Kidney (tissue), 22 donors: Measurements from ENCODE around the gene PFN3. TPM values are rescaled to one million over a fixed set of nuclear protein-coding genes. Genes with fewer than 3 reads are reported as not detected.

Source experiments
- DNase-seq, 5 donors: peaks; one replicate each; pipeline ENCODE4 v3.0.0-alpha.2; 2013 to 2020
- FAIRE-seq: peaks from 2 replicates; lab custom pipeline; 2012; peaks lifted over from hg19 to GRCh38; lab: Jason Lieb, UNC
- H3K27ac ChIP-seq, 2 donors: one replicate each; pipeline ENCODE4 v1.7.0; 2013; ENCODE audit warnings: low read depth in 2 of 2, low read length in 2 of 2, inconsistent platforms in 1 of 2
- H3K27me3 ChIP-seq: one replicate; pipeline ENCODE4 v1.7.1; 2013; ENCODE audit warnings: low read length, inconsistent platforms; ENCODE audit not compliant: control insufficient read depth, insufficient read depth
- H3K36me3 ChIP-seq, 3 donors: one replicate each; pipeline versions ENCODE4 v1.7.0 to v1.7.1; 2013; ENCODE audit warnings: low read length in 3 of 3, control low read depth in 1 of 3, inconsistent platforms in 1 of 3; ENCODE audit not compliant: insufficient read depth in 3 of 3, control insufficient read depth in 2 of 3
- H3K4me1 ChIP-seq, 3 donors: one replicate each; pipeline versions ENCODE4 v1.7.0 to v1.7.1; 2013; ENCODE audit warnings: low read length in 3 of 3, inconsistent platforms in 1 of 3, low read depth in 1 of 3; ENCODE audit not compliant: control insufficient read depth in 2 of 3, insufficient read depth in 2 of 3
- H3K4me3 ChIP-seq, 3 donors: one replicate each; pipeline versions ENCODE4 v1.7.0 to v1.8.1; 2013; ENCODE audit warnings: low read length in 3 of 3, control low read depth in 1 of 3, inconsistent platforms in 1 of 3
- H3K9ac ChIP-seq, 3 donors: one replicate each; pipeline versions ENCODE4 v1.7.0 to v1.7.1; 2013; ENCODE audit warnings: low read length in 3 of 3, control low read depth in 1 of 3, inconsistent platforms in 1 of 3
- H3K9me3 ChIP-seq, 3 donors: one replicate each; pipeline versions ENCODE4 v1.7.0 to v1.7.1; 2013; ENCODE audit warnings: low read length in 3 of 3, control low read depth in 1 of 3, inconsistent platforms in 1 of 3; ENCODE audit not compliant: control insufficient read depth in 2 of 3, insufficient read depth in 1 of 3
- intact Hi-C: fragments of 100-400 bp; cut with DNase I; formaldehyde crosslinking; loops from one replicate; pipeline ENCODE4 v1.11.1; 2022
- long read RNA-seq, 10 donors: library from polyadenylated mRNA in 1 of 10; unstranded in 1 of 10; transcript quantifications; one replicate each; pipeline ENCODE4 v2.0.0 and lab custom pipeline, GENCODE V29; 2021 to 2026
- polyA plus RNA-seq: library from polyadenylated mRNA; stranded (reverse); fragments of 350-450 nt; fragmentation: Illumina TruSeq; extraction: RNeasy Lipid Tissue Mini Kit (QIAGEN cat#74804); gene quantifications from one replicate; pipeline ENCODE4 v1.2.3, GENCODE V29; 2014; ENCODE audit warnings: low read depth, low replicate concordance; ENCODE audit not compliant: insufficient read depth
- total RNA-seq: library from RNA; stranded (reverse); fragmentation: NEBNext Ultra II Directional; extraction: Animal tissue kit (Norgen Biotek cat#: 25700); gene quantifications from one replicate; pipeline ENCODE4 v1.2.1, GENCODE V29; 2021
- TF ChIP-seq, protein P1 (sequence below): IDR thresholded peaks from 3 replicates; pipeline ENCODE4 v1.5.1; 2012; ENCODE audit warnings: mild to moderate bottlenecking, moderate library complexity, borderline replicate concordance; ENCODE audit not compliant: insufficient read depth; ENCODE audit errors: extremely low read depth
- donor health status: control.
- donor health status: control.
- donor health status: control.
- donor health status: control.
- donor health status: control.
- donor health status: DM: yes; HTN: yes; CAD: no.
- donor health status: Normal renal cell carcinoma (clear cell type).

The PFN3 gene, protein sequence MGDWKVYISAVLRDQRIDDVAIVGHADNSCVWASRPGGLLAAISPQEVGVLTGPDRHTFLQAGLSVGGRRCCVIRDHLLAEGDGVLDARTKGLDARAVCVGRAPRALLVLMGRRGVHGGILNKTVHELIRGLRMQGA
- total RNA-seq (not detected), polyA plus RNA-seq (not detected)
- long read RNA-seq, donor 1 = 0 reads
- long read RNA-seq, donor 2, partial matches to known transcripts = 0 of 2 reads
- long read RNA-seq, donor 2, other reads (novel, unspliced or antisense) = 0 of 2 reads
- long read RNA-seq, donor 3, partial matches to known transcripts = 0 of 4 reads
- long read RNA-seq, donor 3, other reads (novel, unspliced or antisense) = 0 of 4 reads
- long read RNA-seq, donor 4 = 0 reads
- long read RNA-seq, donor 5 = 0 reads
- long read RNA-seq, donor 6 = 0 reads
- long read RNA-seq, donor 7 = 0 reads
- long read RNA-seq, donor 8 = 0 reads
- long read RNA-seq, donor 9 = 0 reads
- long read RNA-seq, donor 10, partial matches to known transcripts = 7 of 7 reads
- long read RNA-seq, donor 10, other reads (novel, unspliced or antisense) = 0 of 7 reads

DNA sequence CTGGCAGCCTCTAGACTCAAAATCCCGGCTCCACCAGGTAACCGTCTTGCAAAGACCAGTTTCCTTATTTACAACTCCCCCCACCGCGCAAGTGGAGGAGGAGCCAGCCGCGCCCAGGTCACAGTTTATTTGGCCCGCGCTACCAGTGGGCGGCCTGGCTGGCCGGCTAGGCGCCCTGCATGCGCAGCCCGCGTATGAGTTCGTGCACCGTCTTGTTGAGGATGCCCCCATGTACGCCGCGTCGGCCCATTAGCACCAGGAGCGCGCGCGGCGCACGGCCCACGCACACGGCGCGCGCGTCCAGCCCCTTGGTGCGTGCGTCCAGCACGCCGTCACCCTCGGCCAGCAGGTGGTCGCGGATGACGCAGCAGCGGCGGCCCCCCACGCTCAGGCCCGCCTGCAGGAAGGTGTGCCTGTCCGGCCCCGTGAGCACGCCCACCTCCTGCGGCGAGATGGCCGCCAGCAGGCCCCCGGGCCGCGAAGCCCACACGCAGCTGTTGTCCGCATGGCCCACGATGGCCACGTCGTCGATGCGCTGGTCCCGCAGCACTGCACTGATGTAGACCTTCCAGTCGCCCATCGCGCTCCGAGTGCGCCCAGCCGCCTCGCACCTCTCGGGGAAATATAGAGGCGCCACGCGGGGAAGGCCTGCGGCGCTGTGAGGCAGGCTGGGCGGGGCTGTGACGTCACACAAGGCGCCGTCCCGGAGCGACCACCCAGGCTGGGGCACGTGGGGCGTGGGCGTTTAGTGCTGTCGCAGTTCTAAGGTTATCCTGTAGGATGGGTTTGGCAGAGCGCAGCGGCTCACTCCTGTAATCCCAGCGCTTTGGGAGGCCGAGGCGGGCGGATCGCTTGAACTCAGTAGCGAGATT, at the start of gene PFN3:
Gene PFN3, minus strand, starts transcription at position 665 of the 872 bp plus-strand sequence. Its CDS starts 85 bp downstream, at position 580.
- Histone ChIP-seq H3K36me3 (no peaks in the 10 kb centered on the region), H3K4me1 (peaks cover 0 to 32% (median 0%) of the 10 kb centered on the region in 3 donors), H3K27me3 (peaks cover 21% of the 10 kb centered on the region), H3K9me3 (no peaks in the 10 kb centered on the region), H3K4me3 (no peak within 1 kb of the TSS), H3K9ac (no peak within 1 kb of the TSS), H3K27ac (no peak within 1 kb of the TSS)
- TF ChIP-seq, protein P1, sequence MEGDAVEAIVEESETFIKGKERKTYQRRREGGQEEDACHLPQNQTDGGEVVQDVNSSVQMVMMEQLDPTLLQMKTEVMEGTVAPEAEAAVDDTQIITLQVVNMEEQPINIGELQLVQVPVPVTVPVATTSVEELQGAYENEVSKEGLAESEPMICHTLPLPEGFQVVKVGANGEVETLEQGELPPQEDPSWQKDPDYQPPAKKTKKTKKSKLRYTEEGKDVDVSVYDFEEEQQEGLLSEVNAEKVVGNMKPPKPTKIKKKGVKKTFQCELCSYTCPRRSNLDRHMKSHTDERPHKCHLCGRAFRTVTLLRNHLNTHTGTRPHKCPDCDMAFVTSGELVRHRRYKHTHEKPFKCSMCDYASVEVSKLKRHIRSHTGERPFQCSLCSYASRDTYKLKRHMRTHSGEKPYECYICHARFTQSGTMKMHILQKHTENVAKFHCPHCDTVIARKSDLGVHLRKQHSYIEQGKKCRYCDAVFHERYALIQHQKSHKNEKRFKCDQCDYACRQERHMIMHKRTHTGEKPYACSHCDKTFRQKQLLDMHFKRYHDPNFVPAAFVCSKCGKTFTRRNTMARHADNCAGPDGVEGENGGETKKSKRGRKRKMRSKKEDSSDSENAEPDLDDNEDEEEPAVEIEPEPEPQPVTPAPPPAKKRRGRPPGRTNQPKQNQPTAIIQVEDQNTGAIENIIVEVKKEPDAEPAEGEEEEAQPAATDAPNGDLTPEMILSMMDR = no peak
- FAIRE-seq (no peak), DNase-seq (peak in 4 of 5 donors; percentile 76 to 89 (median 84))
- intact Hi-C loops = no loop called here

DNA sequence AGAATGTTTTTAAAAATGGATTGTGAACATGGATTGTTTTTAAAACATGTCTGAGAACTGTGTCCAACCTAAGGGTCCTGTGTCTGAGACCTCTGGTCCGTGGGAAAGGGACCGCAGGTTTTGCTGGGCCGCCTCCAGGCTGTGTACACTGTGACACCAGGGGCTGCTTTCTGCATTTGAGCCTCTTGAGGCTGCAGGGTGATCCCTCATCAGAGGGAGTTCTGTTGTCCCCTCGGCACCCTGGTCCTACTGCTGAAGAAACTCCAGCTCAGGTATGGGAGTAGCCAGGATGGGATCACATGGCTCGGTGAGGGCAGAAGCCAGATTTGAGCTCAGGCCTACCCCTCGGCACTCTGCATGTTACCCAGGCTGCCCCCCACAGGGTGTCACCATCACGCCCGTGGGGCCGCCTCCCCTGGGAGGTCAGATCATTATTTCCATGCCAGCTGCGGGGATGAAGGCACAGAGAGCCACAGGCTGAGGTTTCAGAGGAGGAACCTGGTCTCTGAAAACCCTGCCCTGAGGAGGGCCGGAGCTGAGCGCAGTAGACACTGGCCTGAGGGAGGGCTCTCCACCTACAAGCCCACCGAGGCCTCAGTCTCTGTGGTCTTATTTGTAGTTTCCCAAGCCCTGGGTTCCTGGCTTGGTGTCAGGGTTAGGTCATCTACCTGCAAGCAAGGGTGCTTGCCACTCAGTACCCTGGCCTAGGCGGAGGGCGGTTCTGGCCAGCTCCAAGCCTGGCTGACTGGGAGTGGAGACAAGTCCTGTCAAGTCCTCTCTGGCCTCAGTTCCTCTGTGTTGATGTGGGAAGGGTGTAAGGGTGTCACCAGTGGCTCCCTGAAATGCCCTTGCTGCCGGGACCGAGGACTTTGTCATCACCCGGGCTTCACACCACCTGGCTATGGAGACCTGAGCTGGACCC, 48.9 kb upstream of the PFN3 start:
- Histone ChIP-seq H3K27ac (no peak overlapping the region), H3K36me3 (no peaks in the 10 kb centered on the region), H3K9ac (no peak overlapping the region), H3K4me1 (peaks cover 0 to 18% (median 6%) of the 10 kb centered on the region in 3 donors), H3K4me3 (no peak overlapping the region), H3K9me3 (no peaks in the 10 kb centered on the region), H3K27me3 (no peaks in the 10 kb centered on the region)
- TF ChIP-seq, protein P1 = no peak
- FAIRE-seq (no peak), DNase-seq (no peak)
- intact Hi-C loops = loop anchor here (5.0 kb wide), 1 partner anchor 42 kb away; the partner anchor contains the start of gene F12

DNA sequence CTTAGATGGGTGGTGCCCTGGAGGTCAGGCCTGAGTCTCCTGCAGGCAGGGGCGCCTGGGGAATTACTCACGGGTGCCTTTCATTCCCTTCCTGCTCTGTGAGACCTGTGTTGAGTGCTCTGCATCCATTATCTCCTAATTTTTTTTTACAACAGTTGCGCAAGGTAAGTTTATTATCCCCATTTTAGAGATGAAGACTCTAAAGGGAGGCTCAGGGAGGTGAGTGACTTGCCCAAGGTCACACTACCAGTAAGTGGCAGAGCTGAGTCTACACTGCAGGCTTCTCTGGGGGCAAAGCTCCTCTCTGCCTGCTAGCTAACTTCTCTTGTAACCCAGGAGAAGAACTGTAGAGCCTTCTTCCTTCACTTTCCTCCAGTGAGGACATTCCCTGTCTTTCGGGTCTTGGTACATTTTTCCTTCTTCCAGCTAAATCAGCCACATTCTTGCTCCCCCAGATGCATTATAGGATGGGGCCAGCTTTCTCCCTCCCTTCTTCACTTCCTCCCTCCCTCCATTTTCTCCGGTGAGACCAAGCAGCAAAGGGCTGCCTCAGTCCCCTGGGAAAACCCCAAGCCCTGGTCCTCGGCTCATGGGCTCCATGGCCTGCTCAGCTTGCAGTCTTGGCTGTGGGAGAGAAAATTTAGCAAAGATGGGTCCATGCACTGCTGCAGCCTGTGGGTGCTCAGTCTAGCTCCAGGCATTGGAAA, 47.9 kb upstream of the PFN3 start:
- intact Hi-C loops = no loop called here
- FAIRE-seq = no peak

More for the DNA sequence above, 47.9 kb upstream of the PFN3 start:
- Histone ChIP-seq H3K4me3 (no peak overlapping the region), H3K9me3 (no peaks in the 10 kb centered on the region), H3K27ac (no peak overlapping the region), H3K4me1 (peaks cover 0 to 11% (median 6%) of the 10 kb centered on the region in 3 donors), H3K27me3 (no peaks in the 10 kb centered on the region), H3K9ac (no peak overlapping the region), H3K36me3 (no peaks in the 10 kb centered on the region)
- TF ChIP-seq, protein P1 = no peak
- no peak for DNase-seq
